GM23248 (cell line): ENCODE measurements around the gene CCNE1.

Experiments used
- EZH2 ChIP-seq: fragments of 200-600 bp; sonication (generic); IDR thresholded peaks from 2 replicates; pipeline ENCODE4 v1.6.1; 2018; ENCODE audit warnings: antibody characterized with exemption, mild to moderate bottlenecking; ENCODE audit not compliant: insufficient read depth, poor library complexity, severe bottlenecking
- EZH2phosphoT487 ChIP-seq: fragments of 200-600 bp; sonication (generic); IDR thresholded peaks from 2 replicates; pipeline ENCODE4 v1.6.1; 2018; ENCODE audit warnings: antibody characterized with exemption, moderate library complexity, mild to moderate bottlenecking, low read depth; ENCODE audit not compliant: insufficient read depth

GRCh38 chr19:29811125-29812079 is at the start of gene CCNE1:
- TF ChIP-seq EZH2, result no peak
- no peak for TF ChIP-seq EZH2phosphoT487
